IPS-NIHi7 (cell line): Measurements from ENCODE around the gene PCDHB7.
"Not testable (repeated sequence)": the region's sequence is repeated elsewhere in the genome, so short reads cannot be mapped to it uniquely, and the experiment has no call there.

Source experiments
- DNase-seq: peaks from one replicate; pipeline ENCODE4 v3.0.0; 2012; ENCODE audit warnings: mixed read lengths; ENCODE audit errors: extremely low spot score

Gene PCDHB7

GRCh38 chr5:141224844-141225243 is 52.4 kb downstream of the PCDHB7 start:
- not testable (repeated sequence) for DNase-seq

DNA sequence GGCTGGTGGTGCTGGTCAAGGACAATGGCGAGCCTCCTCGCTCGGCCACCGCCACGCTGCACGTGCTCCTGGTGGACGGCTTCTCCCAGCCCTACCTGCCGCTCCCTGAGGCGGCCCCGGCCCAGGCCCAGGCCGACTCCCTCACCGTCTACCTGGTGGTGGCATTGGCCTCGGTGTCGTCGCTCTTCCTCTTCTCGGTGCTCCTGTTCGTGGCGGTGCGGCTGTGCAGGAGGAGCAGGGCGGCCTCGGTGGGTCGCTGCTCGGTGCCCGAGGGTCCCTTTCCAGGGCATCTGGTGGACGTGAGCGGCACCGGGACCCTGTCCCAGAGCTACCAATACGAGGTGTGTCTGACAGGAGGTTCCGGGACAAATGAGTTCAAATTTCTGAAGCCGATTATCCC is 53.0 kb downstream of the PCDHB7 start:
- DNase-seq, result not testable (repeated sequence)
